Endothelial cell of umbilical vein (primary cell): ENCODE measurements around the gene TRIM21. TPM values are rescaled to one million over a fixed set of nuclear protein-coding genes. Genes with fewer than 3 reads are reported as not detected.

Experiments used
- BruUV-seq: library from RNA; stranded (reverse); fragments of 400-500 nt; replicated peaks from 2 replicates; lab custom pipeline; 2021; lab: Mats Ljungman, UMichigan
- CTCF ChIA-PET: fragments of 300-600, 350-600 bp; sonication (Branson Sonifier 250); formaldehyde crosslinking; loops from one replicate; lab custom pipeline; 2021; ENCODE audit warnings: antibody characterized with exemption, inconsistent platforms; lab: Charles Lee
- POLR2A ChIA-PET: fragments of 300-600, 350-600 bp; sonication (Branson Sonifier 250); formaldehyde crosslinking; loops from one replicate; lab custom pipeline; 2021; ENCODE audit warnings: antibody characterized with exemption, inconsistent platforms; lab: Charles Lee
- DNase-seq: peaks from one replicate; pipeline ENCODE4 v3.0.0-alpha.2; 2011; ENCODE audit warnings: low read depth, low spot score
- FAIRE-seq: peaks from 2 replicates; lab custom pipeline; 2011; peaks lifted over from hg19 to GRCh38; lab: Jason Lieb, UNC
- H2AFZ ChIP-seq: 2 replicates; pipeline ENCODE4 v1.6.0; 2012; ENCODE audit warnings: low read depth, low read length, control low read depth, inconsistent platforms
- H3K27ac ChIP-seq: 2 replicates; pipeline ENCODE4 v1.5.1; 2011; ENCODE audit warnings: low read depth, mild to moderate bottlenecking, control low read depth, low read length, moderate library complexity; ENCODE audit not compliant: insufficient read depth
- H3K27me3 ChIP-seq, 2 experiments: 2 replicates each; pipeline versions ENCODE4 v1.6.0 to v1.6.1; 2011; ENCODE audit warnings: low read length in 2 of 2, mixed read lengths in 1 of 2; ENCODE audit not compliant: control insufficient read depth in 2 of 2, insufficient read depth in 2 of 2
- H3K36me3 ChIP-seq, 2 experiments: 2 replicates in 1 of 2; 3 replicates in 1 of 2; pipeline ENCODE4 v1.5.1; 2011; ENCODE audit warnings: low read length in 2 of 2, mild to moderate bottlenecking in 1 of 2, moderate library complexity in 1 of 2; ENCODE audit not compliant: control insufficient read depth in 2 of 2, insufficient read depth in 2 of 2; ENCODE audit errors: extremely low read depth in 1 of 2
- H3K4me1 ChIP-seq: 3 replicates; pipeline ENCODE4 v1.5.1; 2011; ENCODE audit warnings: mild to moderate bottlenecking, low read length; ENCODE audit not compliant: control insufficient read depth, insufficient read depth; ENCODE audit errors: extremely low read depth
- H3K4me2 ChIP-seq: 2 replicates; pipeline ENCODE4 v1.6.1; 2011; ENCODE audit warnings: low read length, control low read depth, mixed read lengths; ENCODE audit not compliant: insufficient read depth
- H3K4me3 ChIP-seq, 3 experiments: fragments of 200-600 bp in 1 of 3; sonication (generic), shearing (Covaris generic) in 1 of 3; replicated peaks in 1 of 3; 2 replicates each; pipeline ENCODE4 v1.5.1; 2011 to 2016; ENCODE audit warnings: control low read depth in 3 of 3, low read length in 3 of 3, mild to moderate bottlenecking in 2 of 3, inconsistent platforms in 1 of 3, low read depth in 1 of 3, moderate library complexity in 1 of 3; ENCODE audit not compliant: insufficient read depth in 1 of 3
- H3K79me2 ChIP-seq: 2 replicates; pipeline ENCODE4 v1.6.0; 2012; ENCODE audit warnings: low read length, inconsistent platforms; ENCODE audit not compliant: control insufficient read depth, insufficient read depth
- H3K9ac ChIP-seq: replicated peaks from 2 replicates; pipeline ENCODE3; 2011; ENCODE audit warnings: low read length, control low read depth; ENCODE audit not compliant: insufficient read depth; ENCODE audit errors: extremely low read depth
- H3K9me1 ChIP-seq: replicated peaks from 3 replicates; pipeline ENCODE4 v1.6.0; 2011; ENCODE audit warnings: mild to moderate bottlenecking, low read length; ENCODE audit not compliant: control insufficient read depth, insufficient read depth; ENCODE audit errors: extremely low read depth
- H3K9me3 ChIP-seq: replicated peaks from 2 replicates; pipeline ENCODE4 v1.5.1; 2012; ENCODE audit warnings: low read length, inconsistent platforms; ENCODE audit not compliant: control insufficient read depth, insufficient read depth
- H4K20me1 ChIP-seq: replicated peaks from 2 replicates; pipeline ENCODE3; 2011; ENCODE audit warnings: mild to moderate bottlenecking, low read length; ENCODE audit not compliant: control insufficient read depth, insufficient read depth; ENCODE audit errors: extremely low read depth
- CTCF ChIP-seq, 2 donors: IDR thresholded peaks; 1 replicate in 1 of 2; 2 replicates in 1 of 2; pipeline ENCODE4 v1.5.1; 2011; ENCODE audit warnings: low read length in 2 of 2, mild to moderate bottlenecking in 2 of 2, moderate library complexity in 2 of 2, control low read depth in 1 of 2, inconsistent platforms in 1 of 2, low read depth in 1 of 2; ENCODE audit not compliant: insufficient read depth in 1 of 2; ENCODE audit errors: extremely low read depth in 1 of 2
- EZH2 ChIP-seq: IDR thresholded peaks from 2 replicates; pipeline ENCODE4 v1.6.1; 2012; ENCODE audit warnings: borderline replicate concordance, low read depth, mild to moderate bottlenecking, moderate library complexity, low read length, inconsistent platforms; ENCODE audit not compliant: severe bottlenecking
- FOS ChIP-seq: IDR thresholded peaks from 2 replicates; pipeline ENCODE4 v1.6.1; 2011; ENCODE audit warnings: mild to moderate bottlenecking, low read length, moderate library complexity, borderline replicate concordance; ENCODE audit not compliant: insufficient read depth
- GATA2 ChIP-seq: IDR thresholded peaks from 2 replicates; pipeline ENCODE4 v1.7.0; 2011; ENCODE audit warnings: low read depth, mild to moderate bottlenecking, moderate library complexity, mixed read lengths, low read length; ENCODE audit not compliant: insufficient read length, insufficient read depth
- JUN ChIP-seq: IDR thresholded peaks from 2 replicates; pipeline ENCODE4 v1.6.1; 2011; ENCODE audit warnings: borderline replicate concordance, low read depth; ENCODE audit not compliant: insufficient read length, insufficient read depth
- POLR2A ChIP-seq: IDR thresholded peaks from 2 replicates; pipeline ENCODE4 v1.6.1; 2012; ENCODE audit warnings: low read depth, mild to moderate bottlenecking, control low read depth, low read length
- POLR2AphosphoS5 ChIP-seq: IDR thresholded peaks from 2 replicates; pipeline ENCODE4 v1.6.1; 2012; ENCODE audit warnings: low read depth, mild to moderate bottlenecking, control low read depth, low read length, moderate library complexity; ENCODE audit not compliant: insufficient read depth
- dilution Hi-C: fragments of 300-500 bp; cut with MboI; formaldehyde crosslinking; loops from one replicate; pipeline ENCODE4 v1.15.0; 2019; ENCODE audit warnings: low sequenced_read_pairs; ENCODE audit not compliant: extremely low pct_ligation_motif_present
- intact Hi-C: fragments of 100-400 bp; cut with micrococcal nuclease; formaldehyde crosslinking; loops from one replicate; pipeline ENCODE4 v1.10.0; 2022
- polyA plus RNA-seq, 4 experiments: library from polyadenylated mRNA; depleted of rRNA in 3 of 4; stranded (reverse) in 3 of 4; unstranded in 1 of 4; fragments of >200 nt; gene quantifications; 2 replicates each; pipeline versions ENCODE4 v1.2.1 to v1.2.3, GENCODE V29; 2011 to 2012; ENCODE audit warnings: missing spikeins in 1 of 4
- total RNA-seq: library from RNA; stranded (reverse); gene quantifications from 2 replicates; pipeline ENCODE4 v1.2.3, GENCODE V29; 2021
- TF ChIP-seq, protein P1 (sequence below): IDR thresholded peaks from 2 replicates; pipeline ENCODE4 v1.6.1; 2011; ENCODE audit not compliant: insufficient read depth, insufficient read length

TRIM21 gene
- total and polyA plus RNA-seq, 2 donors (not counting 3 experiments of a cell fraction or from before 2014, with no cell fraction given): 18.9 to 20.8 TPM

- H2AFZ ChIP-seq: no peak overlapping the region
- H3K36me3 ChIP-seq: peaks cover 2 to 22% of the 10 kb centered on the region in 2 experiments
- no peak for DNase-seq
- H3K4me3 ChIP-seq: no peak overlapping the region
- no peak for FAIRE-seq
- intact Hi-C loops (no loop called here), dilution Hi-C loops (no loop called here)
- H3K9ac ChIP-seq: no peak overlapping the region
- no peaks in the 10 kb centered on the region for H3K9me1 ChIP-seq
- no peaks in the 10 kb centered on the region for H4K20me1 ChIP-seq
- H3K79me2 ChIP-seq: no peaks in the 10 kb centered on the region
- no peak overlapping the region for H3K4me2 ChIP-seq
- H3K27ac ChIP-seq: no peak overlapping the region
- TF ChIP-seq JUN (no peak), POLR2A (no peak), EZH2 (no peak), GATA2 (no peak), FOS (no peak), POLR2AphosphoS5 (no peak)
- TF ChIP-seq, protein P1, sequence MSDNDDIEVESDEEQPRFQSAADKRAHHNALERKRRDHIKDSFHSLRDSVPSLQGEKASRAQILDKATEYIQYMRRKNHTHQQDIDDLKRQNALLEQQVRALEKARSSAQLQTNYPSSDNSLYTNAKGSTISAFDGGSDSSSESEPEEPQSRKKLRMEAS: no peak
- no peaks in the 10 kb centered on the region for H3K27me3 ChIP-seq
- H3K4me1 ChIP-seq: no peaks in the 10 kb centered on the region
- POLR2A ChIA-PET: no interaction called here
- no peaks in the 10 kb centered on the region for H3K9me3 ChIP-seq
- no TSS peak for BruUV-seq
- CTCF ChIA-PET: no interaction called here
These were observed 7.3 kb downstream of the TRIM21 start for GRCh38 chr11:4385978-4386740.

DNA sequence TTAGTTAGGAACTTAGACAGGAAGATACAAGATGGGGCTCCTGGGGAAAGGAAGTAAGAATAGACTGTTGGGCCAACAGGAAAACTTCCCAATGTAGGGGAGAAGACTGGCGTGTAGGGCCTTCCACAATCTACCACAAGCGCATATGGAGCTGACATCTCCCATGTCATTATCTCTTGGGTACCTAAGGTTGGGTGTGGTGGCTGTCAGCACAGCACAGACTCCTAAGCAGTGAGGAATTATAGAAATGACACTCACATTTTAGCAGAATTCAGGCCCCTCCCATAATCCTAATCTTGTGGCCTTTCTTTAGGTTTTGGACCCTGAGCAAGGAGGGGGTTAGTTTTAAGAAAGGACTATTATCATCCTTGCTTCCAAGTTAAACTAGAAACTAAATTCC, 11.6 kb downstream of the TRIM21 start:
- Histone ChIP-seq H3K9ac (no peak overlapping the region), H3K9me1 (no peaks in the 10 kb centered on the region), H3K79me2 (no peaks in the 10 kb centered on the region), H3K27me3 (peaks cover 0 to 2% of the 10 kb centered on the region in 2 experiments), H3K4me3 (no peak overlapping the region), H2AFZ (no peak overlapping the region), H3K27ac (no peak overlapping the region), H3K4me2 (no peak overlapping the region), H3K36me3 (peaks cover 0 to 13% of the 10 kb centered on the region in 2 experiments), H4K20me1 (no peaks in the 10 kb centered on the region), H3K4me1 (no peaks in the 10 kb centered on the region), H3K9me3 (no peaks in the 10 kb centered on the region)
- dilution Hi-C loops (no loop called here), intact Hi-C loops (no loop called here)
- FAIRE-seq (no peak), DNase-seq (no peak)
- BruUV-seq: no TSS peak
- ChIA-PET CTCF (interaction anchor here (1.1 kb wide), 1 partner anchor 12 kb away, joined by 3 read pairs; no protein-coding TSS in a partner anchor), POLR2A (no interaction called here)
- no peak for TF ChIP-seq EZH2
- no peak for TF ChIP-seq CTCF (IDR thresholded peaks at IDR 0.05; ENCODE audit: extremely low read depth in 1 of 2, insufficient read depth in 1 of 2, low read depth in 1 of 2, low read length in 2 of 2)
- no peak for TF ChIP-seq JUN
- no peak for TF ChIP-seq GATA2
